SK-N-DZ (cell line): Measurements from ENCODE around the gene CYP21A2.
"Not testable (repeated sequence)": the region's sequence is repeated elsewhere in the genome, so short reads cannot be mapped to it uniquely, and the experiment has no call there.

Experiments
- DNase-seq: peaks from one replicate; pipeline ENCODE4 v3.0.0-alpha.2; 2015; ENCODE audit warnings: low spot score

CYP21A2 gene

DNA sequence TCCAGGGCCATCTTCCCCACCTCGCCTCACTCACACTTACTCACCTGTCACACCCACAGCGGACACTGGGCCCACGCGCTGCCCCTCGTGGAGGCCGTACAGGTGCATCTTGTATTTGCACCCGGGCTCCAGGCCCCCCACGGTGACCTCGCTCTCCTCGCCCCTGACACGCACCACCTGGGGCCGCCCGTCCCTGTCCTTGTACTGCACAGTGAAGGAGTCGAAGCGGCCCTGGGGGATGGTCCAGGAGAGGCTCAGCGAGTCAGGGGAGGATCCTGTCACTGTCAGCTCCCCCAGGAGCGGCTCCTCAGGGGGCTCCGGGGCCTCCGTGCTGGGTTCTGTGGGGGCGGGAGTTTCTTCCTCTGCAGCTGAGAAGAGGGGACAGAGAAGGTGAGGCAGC lies 14.4 kb downstream of the CYP21A2 start:
- not testable (repeated sequence) for DNase-seq

DNA sequence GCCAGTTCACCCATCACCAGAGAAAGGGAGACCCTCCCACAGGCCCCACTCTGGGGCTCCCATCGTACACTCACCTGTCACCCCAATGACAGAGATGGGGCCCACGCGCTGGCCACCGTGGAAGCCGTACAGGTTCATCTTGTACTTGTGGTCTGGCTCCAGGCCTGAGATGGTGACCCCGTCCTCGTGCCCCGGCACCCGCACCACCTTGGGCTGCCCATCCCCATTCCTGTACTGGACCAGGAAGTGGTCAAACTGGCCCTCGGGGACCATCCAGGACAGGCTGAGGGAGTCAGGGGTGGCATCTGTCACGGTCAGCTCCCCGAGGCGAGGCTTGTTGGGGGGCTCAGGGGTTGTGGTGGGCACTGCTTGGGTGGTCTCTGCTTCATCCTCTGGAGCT lies 15.1 kb downstream of the CYP21A2 start:
- DNase-seq = not testable (repeated sequence)

DNA sequence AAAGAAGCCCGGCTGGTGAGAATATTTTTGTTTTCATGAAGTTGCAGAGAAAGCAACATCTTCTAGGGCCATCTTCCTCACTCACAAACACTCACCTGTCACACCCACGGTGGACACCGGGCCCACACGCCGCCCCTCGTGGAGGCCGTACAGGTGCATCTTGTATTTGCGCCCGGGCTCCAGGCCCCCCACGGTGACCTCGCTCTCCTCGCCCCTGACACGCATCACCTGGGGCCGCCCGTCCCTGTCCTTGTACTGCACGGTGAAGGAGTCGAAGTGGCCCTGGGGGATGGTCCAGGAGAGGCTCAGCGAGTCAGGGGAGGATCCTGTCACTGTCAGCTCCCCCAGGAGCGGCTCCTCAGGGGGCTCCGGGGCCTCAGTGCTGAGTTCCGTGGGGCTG lies 17.5 kb downstream of the CYP21A2 start:
- not testable (repeated sequence) for DNase-seq

DNA sequence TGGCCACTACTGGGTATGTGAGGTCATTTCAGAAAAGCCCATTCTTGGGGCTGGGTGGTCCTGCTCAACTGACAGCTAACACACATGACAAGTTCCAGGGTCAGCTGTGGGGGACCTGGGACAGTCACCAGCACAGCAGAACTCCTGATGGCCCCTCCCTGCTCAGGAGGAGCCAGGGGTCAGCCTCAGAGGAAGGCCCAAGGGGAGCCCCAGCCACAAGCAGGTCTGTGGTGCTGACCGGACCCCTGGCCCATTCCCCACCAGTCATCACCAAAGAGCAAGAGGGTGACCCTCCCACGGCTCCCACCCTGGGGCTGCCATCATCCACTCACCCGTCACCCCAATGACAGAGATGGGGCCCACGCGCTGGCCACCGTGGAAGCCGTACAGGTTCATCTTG lies 18.0 kb downstream of the CYP21A2 start:
- DNase-seq = no peak

DNA sequence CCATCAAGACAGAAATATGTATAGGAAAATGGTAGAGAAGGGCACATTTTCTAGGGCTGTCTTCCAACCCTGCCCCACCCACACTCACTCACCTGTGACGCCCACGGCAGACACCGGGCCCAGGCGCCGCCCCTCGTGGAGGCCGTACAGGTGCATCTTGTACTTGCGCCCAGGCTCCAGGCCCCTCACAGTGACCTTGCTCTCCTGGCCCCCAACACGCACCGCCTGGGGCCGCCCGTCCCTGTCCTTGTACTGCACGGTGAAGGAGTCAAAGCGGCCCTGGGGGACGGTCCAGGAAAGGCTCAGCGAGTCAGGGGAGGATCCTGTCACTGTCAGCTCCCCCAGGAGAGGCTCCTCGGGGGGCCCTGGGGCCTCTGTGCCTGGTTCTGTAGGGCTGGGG lies 19.8 kb downstream of the CYP21A2 start:
- no peak for DNase-seq

DNA sequence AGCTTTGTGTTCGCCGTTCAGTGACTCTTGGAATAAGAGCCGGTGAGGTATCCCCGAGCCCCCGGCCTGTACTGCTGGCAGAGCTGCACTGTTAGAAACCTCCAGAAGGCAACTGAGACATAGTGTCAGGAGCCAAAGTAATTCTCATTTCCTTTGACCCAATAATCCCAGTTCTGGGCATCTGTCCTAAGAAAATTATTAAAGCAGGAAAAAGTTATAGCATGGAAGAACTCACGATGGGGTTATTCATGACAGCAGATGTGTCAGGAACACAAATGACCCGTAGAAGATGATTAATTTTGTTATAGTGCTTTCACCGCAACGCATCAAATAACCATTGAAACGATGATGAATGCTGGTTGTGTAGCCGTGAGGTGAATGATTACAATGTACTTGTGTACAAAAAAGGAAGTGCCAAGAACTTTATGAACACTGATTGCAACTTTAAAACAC lies 20.3 kb downstream of the CYP21A2 start:
- no peak for DNase-seq

DNA sequence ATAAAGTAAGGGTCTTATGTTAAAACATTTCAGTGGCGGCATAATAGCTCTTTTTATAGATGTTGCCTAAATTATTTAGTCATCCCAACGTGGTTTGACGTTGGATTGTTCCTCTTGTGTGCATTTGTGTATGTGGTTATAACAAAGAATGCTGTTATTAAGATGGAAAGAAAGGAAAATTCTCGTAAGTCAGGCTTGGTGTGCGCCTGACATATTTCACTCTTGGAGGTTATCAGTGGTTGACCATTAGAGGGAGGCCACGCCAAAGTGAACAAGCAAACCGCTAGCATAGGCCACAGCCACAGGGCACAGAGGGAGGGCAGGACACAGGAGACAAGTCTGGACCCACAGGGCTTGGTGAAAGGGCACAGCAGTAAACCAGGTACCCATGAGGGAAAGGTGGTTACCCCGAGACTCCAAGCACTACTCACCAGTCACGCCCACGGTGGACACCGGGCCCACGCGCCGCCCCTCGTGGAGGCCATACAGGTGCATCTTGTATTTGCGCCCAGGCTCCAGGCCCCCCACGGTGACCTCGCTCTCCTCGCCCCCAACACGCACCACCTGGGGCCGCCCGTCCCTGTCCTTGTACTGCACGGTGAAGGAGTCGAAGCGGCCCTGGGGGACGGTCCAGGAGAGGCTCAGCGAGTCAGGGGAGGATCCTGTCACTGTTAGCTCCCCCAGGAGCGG lies 22.9 kb downstream of the CYP21A2 start:
- no peak for DNase-seq

DNA sequence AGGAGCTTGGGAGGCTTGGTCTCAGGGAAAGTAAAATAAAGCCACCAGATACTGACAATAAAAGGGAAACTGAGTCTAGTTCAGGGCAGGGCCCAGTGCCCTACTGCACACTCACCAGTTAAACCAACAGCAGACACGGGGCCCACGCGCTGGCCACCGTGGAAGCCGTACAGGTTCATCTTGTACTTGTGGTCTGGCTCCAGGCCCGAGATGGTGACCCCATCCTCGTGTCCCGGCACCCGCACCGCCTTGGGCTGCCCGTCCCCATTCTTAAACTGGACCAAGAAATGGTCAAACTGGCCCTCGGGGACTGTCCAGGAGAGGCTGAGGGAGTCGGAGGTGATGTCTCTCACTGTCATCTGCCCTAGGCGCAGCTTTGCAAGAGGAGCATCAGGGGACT lies 26.5 kb downstream of the CYP21A2 start:
- no peak for DNase-seq

DNA sequence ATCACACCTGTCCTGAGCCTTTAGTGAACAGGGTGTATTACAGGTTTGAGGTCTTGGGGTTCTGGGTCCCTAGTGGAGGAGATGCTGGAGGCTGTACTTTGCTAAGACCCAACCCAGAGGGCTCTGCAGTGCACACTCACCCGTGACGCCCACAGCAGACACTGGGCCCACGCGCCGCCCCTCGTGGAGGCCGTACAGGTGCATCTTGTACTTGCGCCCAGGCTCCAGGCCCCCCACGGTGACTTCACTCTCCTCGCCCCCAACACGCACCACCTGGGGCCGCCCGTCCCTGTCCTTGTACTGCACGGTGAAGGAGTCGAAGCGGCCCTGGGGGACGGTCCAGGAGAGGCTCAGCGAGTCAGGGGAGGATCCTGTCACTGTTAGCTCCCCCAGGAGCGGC lies 29.3 kb downstream of the CYP21A2 start:
- not testable (repeated sequence) for DNase-seq

DNA sequence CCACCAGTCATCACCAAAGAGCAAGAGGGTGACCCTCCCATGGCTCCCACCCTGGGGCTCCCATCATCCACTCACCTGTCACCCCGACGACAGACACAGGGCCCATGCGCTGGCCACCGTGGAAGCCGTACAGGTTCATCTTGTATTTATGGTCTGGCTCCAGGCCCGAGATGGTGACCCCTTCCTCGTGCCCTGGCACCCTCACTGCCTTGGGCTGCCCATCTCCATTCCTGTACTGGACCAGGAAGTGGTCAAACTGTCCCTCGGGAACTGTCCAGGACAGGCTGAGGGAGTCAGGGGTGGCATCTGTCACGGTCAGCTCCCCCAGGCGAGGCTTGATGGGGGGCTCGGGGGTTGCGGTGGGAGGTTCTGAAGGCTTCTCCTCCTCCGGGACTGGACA lies 30.1 kb downstream of the CYP21A2 start:
- DNase-seq = not testable (repeated sequence)

DNA sequence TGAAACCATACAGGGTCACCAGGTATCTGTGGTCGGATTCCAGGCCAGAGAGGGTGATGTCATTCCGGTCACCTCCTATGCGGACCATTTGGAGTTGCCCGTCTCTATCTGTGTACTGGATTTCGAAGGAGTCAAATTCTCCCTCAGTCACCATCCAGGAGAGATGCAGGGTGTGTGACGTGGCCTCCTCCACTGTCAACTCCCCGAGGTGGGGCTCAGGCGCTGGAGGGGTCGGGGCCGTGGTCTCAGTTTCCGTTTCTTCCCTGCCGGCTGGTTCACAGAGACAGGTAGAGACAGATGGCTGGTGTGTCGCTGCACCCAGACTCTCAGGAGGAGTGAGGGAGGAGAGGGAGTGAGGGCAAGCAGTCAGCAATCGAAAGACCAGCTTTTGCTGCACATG lies 30.7 kb downstream of the CYP21A2 start:
- no peak for DNase-seq

DNA sequence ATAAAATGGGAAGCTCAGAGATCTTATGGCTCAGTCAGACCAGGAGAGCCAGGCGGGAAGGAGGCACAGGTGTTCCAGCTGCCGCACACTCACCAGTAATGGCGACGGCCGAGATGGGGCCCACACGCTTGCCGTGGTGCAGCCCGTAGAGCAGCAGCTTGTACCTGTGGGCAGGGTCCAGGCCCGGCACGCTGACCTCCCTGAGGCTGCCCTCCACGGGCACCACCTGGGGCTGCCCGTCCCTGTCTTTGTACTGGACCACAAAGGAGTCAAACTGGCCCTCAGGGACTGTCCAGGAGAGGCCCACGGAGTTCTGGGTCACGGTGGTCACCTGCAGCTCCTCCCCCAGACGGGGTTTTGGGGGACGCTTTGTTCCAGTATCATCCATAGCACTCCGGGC lies 31.2 kb downstream of the CYP21A2 start:
- DNase-seq = no peak

DNA sequence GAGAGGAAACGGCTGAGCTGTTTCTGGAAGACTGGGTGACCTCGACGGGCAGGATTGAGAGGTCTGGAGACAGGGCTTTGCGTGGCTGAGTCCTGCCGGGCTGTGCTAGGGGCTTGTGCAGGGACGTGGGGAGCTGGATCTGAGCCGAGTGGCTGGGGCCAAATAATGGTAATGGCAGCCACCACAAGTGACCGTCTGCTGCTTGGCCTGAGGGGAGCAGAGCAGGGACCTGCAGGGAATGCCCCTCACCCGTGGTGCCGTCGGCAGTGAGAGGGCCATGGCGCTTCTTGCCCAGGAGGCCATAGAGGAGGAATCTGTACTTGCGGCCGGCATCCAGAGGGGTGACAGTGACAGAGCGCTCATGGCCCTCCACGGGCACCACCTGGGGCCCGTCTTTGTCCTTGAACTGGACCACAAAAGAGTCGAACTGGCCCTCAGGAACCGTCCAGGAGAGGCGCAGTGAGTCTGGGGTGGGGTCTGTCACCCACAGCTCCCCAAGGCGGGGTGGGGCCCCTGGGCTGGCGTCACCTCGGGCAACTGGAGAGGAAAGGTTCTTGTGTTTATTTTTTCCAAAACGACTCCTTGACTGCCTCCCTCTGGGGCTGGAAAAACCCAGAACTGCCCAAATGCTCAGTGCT lies 31.8 kb downstream of the CYP21A2 start:
- no peak for DNase-seq

DNA sequence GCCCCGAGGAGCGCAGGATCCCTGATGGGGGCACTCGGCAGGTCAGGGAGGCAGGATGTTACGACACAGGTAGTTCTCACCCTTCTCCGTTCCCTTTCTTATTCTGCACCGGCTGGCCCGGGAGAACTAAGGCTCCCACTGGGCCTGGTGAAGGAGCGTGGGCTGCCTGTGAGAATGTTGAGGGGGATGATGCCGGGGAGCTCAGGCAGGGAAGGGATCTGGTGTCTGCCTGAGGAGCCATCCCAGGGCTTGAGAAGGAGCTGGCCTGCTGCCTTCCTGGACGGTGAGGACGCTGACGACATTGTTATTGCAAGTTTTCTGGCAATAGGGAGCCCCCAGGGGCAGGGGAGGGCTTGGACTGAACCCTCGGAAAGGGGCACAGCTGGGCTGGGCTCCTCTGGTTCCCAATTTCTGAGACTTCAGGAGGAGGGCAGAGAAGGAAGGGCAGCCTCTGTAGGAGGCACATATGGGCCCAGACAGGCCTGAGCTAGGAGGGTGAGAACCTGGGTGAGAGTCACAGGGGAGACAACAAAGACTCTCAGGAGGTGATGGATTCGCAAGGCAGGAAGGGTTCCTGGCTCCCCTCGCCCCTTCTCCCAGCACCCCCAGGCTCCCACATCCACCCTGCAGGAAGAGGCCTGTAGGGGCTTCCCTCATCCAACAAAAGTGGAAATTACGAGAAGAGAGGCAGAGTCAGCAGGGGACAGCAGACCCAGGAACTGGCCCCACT lies 32.8 kb downstream of the CYP21A2 start:
- DNase-seq = no peak

DNA sequence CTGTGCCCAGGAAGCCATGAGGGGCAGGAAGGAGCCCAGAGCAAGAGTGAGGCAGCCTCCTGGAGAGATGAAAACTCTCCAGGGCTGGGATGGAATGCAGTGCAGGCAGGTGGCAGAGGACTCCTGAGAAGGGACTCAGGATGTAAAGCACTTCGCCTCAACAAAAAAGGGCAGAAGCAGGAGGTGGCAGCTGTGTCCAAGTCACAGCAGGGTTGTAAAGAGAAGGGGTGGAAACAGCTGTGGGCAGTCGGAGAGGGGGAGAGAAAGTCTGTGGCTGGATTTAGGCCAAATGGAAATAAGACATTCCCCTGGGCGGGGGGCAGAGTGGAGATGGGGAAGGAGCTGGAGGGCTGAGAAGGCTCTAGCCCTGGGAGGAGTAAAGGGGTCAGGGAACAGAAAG lies 34.9 kb downstream of the CYP21A2 start:
- DNase-seq = no peak

DNA sequence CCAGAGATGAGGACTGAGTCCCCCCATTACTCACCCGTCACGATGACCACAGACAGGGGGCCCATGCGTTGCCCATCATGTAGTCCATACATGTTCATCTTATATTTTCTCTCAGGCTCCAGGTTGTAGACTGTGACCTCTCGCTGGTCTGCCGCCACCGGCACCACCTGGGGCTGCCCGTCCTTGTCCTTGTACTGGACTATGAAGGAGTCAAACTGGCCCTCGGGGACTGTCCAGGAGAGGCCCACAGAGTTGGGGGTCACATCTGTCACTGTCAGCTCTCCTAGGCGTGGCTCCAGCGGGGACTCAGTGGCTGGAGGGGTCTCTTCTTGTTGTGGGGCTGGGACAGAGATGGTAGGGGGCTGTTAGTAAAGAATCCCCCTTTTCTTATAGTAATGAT lies 35.4 kb downstream of the CYP21A2 start:
- no peak for DNase-seq

DNA sequence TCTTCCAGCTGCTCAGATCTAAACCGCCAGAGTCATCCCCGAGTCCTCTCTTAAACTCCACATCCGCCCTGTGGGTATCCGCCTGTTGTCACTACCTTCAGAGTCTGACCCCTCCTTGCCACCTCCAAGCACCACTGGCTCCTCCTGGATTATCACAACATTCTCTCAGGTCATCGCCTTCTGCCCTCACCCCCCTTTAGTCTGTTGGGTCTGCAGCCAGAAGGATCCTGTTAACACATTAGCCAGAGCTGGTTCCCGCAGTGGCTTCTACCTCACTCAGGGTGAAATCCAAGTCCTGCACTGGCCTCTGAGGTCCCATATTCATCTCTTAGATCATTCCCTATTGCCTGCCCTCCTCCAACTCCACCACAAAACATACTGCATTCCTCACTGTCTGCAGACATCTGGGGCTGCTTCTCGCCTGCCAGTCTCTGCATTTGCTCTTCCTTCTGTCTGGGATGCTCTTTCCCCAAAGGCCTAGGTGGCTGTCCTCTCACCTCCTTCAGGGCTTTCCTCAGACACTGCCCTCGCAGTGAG lies 36.8 kb downstream of the CYP21A2 start:
- DNase-seq = no peak

DNA sequence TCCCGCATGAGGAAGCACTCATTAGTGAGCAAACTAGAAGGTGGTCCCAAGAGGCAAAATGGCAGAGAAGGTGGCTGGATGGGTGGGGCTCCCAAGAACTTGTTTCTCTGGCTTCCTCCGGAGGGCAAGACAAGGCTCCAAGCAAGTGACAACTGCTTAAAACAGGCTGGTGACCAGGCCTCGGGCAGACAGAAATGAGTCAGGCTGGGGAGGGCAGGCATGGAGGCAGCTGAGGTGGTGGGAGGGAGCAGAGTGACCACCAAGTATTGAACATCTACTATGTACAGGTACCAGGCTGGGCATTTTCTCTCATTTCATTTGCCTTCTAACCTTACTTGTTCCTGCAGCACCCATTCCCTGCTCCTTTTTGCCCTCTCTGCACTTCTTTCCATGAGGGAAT lies 37.6 kb downstream of the CYP21A2 start:
- DNase-seq = no peak

DNA sequence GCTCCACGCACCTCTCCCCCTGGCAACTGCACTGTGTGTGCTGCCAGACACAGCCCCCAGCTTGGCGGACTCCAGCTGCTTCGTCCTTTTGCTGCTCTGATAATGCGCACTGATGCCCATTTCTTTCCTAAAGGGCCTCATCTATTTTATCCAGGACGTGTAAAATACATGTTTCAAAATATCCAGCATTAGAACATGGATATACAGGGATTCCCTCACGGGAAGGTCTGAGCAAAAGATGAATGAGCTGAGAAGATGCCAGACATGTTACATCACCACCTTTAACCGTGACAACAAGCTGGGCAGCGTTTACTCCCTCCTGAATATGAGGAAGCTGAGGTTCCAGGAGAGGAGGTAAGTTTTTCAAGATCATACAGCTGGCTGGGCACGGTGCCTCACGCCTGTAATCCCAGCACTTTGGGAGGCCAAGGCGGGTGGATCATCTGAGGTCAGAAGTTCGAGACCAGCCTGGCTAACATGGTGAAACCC lies 38.1 kb downstream of the CYP21A2 start:
- DNase-seq = no peak

DNA sequence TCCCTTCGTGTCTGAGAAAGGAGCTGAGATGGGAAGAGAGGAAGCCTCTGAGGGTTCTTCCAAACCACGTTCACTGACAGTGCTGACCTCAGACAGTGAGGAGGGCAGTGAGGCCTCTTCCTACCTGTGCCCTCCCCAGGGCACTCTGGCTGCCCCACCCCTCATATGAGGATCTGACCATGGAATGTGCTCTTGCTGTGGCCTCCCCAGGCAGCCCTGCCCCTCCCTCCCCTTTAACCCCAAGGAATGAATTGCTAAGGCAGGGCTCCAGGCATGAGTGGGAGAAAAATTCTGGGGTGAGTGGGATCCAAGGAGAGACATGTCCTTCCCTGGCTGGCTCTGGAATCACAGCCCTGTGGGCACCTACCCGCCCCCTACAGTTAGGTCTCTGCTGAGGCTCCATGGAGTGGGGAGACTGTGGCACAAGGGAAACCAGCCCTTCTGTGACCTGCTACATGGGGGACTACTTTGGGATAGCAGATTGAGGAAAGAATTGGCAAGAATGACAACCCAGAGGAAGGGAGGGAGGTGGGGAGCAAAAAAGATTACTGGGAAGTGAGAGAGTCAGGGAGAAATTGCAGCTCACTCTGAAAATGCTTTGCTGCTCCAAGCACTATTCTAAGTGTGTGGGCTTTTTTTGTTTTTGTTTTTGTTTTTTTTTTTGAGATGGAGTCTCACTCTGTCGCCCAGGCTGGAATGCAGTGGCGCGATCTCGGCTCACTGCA lies 41.5 kb downstream of the CYP21A2 start:
- DNase-seq = no peak

DNA sequence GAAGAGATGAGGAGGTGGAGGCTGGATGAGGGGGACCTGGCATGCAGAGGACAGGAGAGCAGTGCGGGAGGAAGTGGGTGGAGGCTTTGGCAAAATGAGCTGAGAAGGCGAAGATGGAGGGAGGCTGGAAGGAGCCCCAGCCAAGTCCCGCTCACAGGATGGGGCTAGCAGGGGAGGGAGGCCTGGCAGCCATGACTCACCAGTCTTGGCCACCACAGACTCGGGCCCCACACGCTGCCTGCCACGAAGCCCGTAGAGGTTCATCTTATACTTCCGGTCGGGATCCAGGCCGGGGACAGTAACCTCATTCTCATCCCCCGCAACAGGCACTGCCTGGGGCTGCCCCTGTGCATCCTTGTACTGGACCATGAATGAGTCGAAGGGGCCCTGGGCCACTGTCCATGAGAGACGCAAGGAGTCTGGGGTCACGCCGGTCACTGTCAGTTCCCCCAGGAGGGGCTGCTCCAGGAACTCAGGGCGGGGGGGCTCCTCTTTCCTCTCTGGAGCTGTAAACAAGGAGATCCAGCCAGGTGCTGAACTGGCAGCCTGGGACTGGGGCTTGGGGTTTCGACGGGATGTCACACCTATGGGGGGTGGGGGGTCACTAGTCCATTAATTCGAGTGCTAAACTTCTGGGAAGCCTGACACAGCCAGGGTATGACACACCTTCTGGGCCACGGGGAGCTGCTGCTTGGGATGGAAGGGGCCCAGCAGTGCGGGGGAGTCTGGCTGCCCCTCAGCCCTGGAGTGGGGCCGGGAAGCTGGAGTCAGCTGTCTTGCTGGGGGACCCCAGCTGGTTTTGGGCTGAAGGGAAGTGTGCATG lies 43.2 kb downstream of the CYP21A2 start:
- no peak for DNase-seq
